Vagina (tissue), 2 donors: ENCODE results near the gene HRK.

Experiments used
- CTCF ChIP-seq, 3 experiments: fragments of 450-650 bp in 2 of 3; fragments of 200-600 bp in 1 of 3; sonication (generic) in 1 of 3; IDR thresholded peaks; one replicate each; pipeline ENCODE4 v1.5.1; 2017 to 2019; ENCODE audit warnings: antibody characterized with exemption in 3 of 3, mild to moderate bottlenecking in 2 of 3, moderate library complexity in 2 of 3
- POLR2A ChIP-seq, 2 donors: fragments of 450-650 bp; IDR thresholded peaks; one replicate each; pipeline ENCODE4 v1.6.1; 2017; ENCODE audit warnings: antibody characterized with exemption in 2 of 2, mild to moderate bottlenecking in 2 of 2, moderate library complexity in 2 of 2
- POLR2AphosphoS5 ChIP-seq, 2 donors: sonication (generic); formaldehyde crosslinking; IDR thresholded peaks; one replicate each; pipeline ENCODE4 v1.9.0; 2017; ENCODE audit warnings: antibody characterized with exemption in 2 of 2, mild to moderate bottlenecking in 2 of 2, low read depth in 1 of 2; ENCODE audit not compliant: insufficient read depth in 1 of 2

- TF ChIP-seq POLR2A (IDR thresholded peaks at IDR 0.05) (no peak), CTCF (IDR thresholded peaks at IDR 0.05) (no peak), POLR2AphosphoS5 (IDR thresholded peaks at IDR 0.05; ENCODE audit: insufficient read depth in 1 of 2, low read depth in 1 of 2) (no peak)
Measured at GRCh38 chr12:116901612-116902011, 20.4 kb upstream of the HRK start.
